Inflammatory macrophage (primary cell): ENCODE data around the gene NDRG4.
A peak's percentile ranks its signal among the peaks of the same experiment; 100 is the strongest.

Source experiments
- DNase-seq, 2 donors: peaks; one replicate each; pipeline ENCODE4 v3.0.0-alpha.2; 2020 to 2022
- total RNA-seq, 18 experiments: gene quantifications; one replicate each; lab custom pipeline; 2026; ENCODE audit warnings: mixed read lengths in 6 of 18, inconsistent platforms in 2 of 18; lab: John Stamatoyannopoulos, UW

NDRG4 gene
- total RNA-seq: 0 to 1.3 (median 0.09) reads per million in 18 experiments

GRCh38 chr16:58499615-58500351, at the start of gene NDRG4:
Gene NDRG4, plus strand, starts transcription at chr16:58500143. Its CDS starts 106 bp downstream, at chr16:58500249.
- no peak for DNase-seq

GRCh38 chr16:58450590-58450989, 49.4 kb upstream of the NDRG4 start:
- DNase-seq: no peak

- no peak for DNase-seq
Measured at GRCh38 chr16:58451265-58451689, 48.7 kb upstream of the NDRG4 start.

GRCh38 chr16:58451945-58452401, 48.0 kb upstream of the NDRG4 start:
- DNase-seq: peak; percentile 29 to 41

- DNase-seq: no peak
Measured at GRCh38 chr16:58452640-58453039, 47.3 kb upstream of the NDRG4 start.

- no peak for DNase-seq
Measured at GRCh38 chr16:58454178-58454577, 45.8 kb upstream of the NDRG4 start.

- DNase-seq: no peak
Measured at GRCh38 chr16:58454856-58455255, 45.1 kb upstream of the NDRG4 start.

GRCh38 chr16:58455750-58456149, 44.2 kb upstream of the NDRG4 start:
- DNase-seq: no peak

- DNase-seq: no peak
Measured at GRCh38 chr16:58456193-58456592, 43.8 kb upstream of the NDRG4 start.

- DNase-seq: no peak
Measured at GRCh38 chr16:58458606-58459343, 41.2 kb upstream of the NDRG4 start.

GRCh38 chr16:58459344-58460218, 40.4 kb upstream of the NDRG4 start:
- peak in 1 of 2 donors; percentile 45 for DNase-seq

- no peak for DNase-seq
Measured at GRCh38 chr16:58460219-58460610, 39.7 kb upstream of the NDRG4 start.

- no peak for DNase-seq
Measured at GRCh38 chr16:58461056-58461455, 38.9 kb upstream of the NDRG4 start.

GRCh38 chr16:58461640-58462039, 38.3 kb upstream of the NDRG4 start:
- DNase-seq: no peak

- DNase-seq: no peak
Measured at GRCh38 chr16:58462089-58462488, 37.9 kb upstream of the NDRG4 start.

GRCh38 chr16:58462499-58462996, 37.4 kb upstream of the NDRG4 start:
- DNase-seq: no peak

GRCh38 chr16:58462997-58463941, 36.7 kb upstream of the NDRG4 start:
- no peak for DNase-seq

- no peak for DNase-seq
Measured at GRCh38 chr16:58464047-58464915, 35.7 kb upstream of the NDRG4 start.

- DNase-seq: no peak
Measured at GRCh38 chr16:58464916-58465731, 34.8 kb upstream of the NDRG4 start.

GRCh38 chr16:58465817-58466216, 34.1 kb upstream of the NDRG4 start:
- DNase-seq: no peak
